ENCODE measurements around the gene CDC42BPG. TPM values are rescaled to one million over a fixed set of nuclear protein-coding genes. Genes with fewer than 3 reads are reported as not detected.

CDC42BPG gene
- total RNA-seq, 1 donor from 2014 or later, result 0.82 TPM

DNA sequence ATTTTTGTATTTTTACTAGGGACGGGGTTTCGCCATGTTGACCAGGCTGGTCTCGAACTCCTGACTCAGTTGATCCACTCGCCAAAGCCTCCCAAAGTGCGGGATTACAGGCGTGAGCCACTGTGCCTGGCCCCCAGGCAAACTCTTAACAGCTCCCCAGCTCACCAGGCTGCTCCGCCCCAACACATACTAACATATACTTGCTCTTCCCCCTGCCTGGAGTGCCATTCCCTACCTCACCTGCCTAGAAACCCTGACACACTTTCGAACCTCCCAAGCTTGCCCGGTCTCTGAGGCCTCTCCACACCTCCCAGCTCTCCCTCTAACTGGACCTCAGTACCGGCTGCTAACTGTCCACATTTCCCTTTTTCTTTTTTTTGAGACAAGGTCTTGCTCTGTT, 49.9 kb downstream of the CDC42BPG start:
- intact Hi-C loops (cut with micrococcal nuclease), result no loop called here

DNA sequence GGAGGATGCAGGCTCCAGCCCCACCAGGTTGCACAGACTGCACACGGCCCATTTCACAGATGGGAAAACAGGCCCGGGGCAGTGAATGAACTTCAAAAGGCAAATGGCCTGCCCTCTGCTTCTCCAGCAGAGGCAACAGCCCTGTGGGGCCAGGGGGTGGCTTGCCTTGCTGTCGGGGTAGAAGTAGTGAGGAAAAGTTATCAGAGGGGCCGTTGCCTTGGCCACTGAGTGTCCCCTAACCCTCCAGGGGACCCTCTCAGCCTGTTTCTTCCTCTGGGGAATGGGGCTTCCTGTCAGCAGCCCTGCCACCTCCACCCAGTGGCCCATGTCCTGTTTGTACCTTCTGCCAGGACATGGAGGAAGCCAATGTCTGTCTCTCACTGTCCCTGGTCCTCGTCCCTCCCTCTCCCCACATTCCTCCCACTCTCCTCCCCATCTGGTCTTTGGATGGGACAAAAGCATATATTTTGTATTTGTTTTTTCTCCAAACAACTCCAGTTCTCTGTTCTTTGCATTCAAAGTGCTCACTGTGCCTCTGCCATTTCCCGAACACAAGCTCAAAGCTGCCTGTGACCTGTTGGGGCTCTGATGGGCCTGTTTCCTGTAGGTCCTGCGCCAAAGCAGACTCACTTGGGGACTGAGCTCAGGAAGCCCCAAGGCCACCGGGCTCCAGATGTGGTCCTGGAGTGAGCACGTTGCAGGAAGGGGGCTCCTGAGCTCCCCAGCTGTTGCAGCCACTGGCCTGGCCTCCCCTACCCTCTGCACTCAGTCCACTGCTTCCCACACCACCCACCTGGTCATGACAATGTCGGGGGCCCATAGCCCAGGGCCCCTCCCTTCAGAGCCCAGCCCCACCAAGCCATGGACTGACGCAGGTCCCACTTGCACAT, 50.9 kb downstream of the CDC42BPG start:
- intact Hi-C loops (cut with micrococcal nuclease), result no loop called here

DNA sequence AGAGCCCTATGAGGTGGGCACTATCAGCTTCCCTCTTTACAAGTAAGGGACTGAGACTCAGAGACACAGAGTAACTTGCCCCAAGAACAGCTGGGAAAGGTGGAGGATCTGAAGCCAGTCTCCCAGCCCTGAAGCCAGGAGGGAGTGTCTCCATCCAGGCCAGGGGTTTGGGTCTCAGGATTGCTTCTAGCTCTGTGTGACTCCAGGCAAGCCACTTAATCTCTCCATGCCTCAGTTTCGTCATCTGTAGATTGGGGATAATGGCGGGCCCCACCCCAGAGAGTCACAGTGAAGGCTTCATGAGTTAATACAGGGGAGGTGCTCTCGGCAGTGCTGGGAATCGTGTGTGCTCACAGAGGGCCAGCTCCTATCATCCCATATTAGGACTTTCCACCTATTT, 52.0 kb downstream of the CDC42BPG start:
- intact Hi-C loops (cut with micrococcal nuclease), result no loop called here

DNA sequence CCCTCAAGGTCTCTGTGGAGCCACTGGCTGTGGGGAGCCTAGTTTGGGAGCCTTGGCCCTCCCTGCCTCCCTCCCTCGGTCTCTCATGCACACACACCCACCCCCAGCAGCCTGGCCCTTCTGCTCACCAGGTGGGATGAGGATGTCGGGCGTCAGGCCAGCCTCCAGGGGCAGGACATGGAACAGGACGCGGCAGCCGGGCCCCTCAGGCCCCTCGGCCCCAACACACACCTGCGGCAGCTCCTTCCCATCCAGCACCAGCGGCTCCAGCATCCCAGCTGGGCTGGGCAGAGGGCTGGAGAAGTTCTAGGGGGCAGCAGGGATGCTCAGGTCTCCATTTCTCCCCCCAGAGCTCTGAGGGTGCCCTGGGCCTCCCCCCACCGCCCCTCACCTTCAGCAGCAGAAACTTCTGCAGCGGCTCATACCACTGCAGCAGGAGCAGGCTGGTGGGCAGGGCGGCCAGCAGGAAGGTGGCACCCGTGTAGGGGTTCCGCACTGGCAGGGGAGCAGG, 52.6 kb downstream of the CDC42BPG start:
- intact Hi-C loops (cut with micrococcal nuclease), result no loop called here

DNA sequence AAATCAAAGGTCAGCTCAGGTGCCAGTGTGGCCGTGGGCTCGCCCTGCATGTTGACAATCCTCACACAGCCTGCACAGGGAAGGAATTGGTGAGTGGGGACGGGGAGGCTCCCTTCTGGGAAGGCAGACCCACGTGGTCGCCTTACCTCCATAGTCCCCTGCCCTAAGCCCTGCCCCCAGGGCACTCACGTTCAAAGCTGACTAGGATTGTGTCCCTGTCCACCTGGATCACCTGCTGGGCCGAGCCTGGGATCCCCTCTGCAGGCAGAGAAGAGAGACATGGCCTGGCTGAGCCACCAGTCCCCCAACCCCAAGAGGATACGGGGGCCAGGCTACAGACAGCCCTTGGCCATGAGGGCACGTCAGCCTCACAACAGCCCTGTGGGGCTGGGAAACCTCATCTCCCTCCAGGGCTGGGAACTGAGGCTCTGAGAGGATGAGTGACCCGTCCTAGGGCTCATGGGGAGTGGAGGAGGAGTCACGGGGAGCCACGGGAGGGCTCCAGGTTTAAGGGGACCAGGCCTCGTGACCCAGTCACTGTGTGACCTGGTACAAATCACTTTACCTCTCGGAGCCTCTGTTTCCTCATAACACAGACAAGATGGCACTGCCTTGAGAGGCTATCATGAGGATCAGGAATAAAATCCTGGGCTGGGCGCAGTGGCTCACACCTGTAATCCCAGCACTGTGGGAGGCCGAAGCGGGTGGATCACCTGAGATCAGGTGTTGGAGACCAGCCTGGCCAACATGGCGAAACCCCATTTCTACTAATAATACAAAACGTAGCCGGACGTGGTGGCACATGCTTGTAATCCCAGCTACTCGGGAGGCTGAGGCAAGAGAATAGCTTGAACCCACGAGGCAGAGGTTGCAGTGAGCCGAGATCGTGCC, 54.0 kb downstream of the CDC42BPG start:
- intact Hi-C loops (cut with micrococcal nuclease), result no loop called here

DNA sequence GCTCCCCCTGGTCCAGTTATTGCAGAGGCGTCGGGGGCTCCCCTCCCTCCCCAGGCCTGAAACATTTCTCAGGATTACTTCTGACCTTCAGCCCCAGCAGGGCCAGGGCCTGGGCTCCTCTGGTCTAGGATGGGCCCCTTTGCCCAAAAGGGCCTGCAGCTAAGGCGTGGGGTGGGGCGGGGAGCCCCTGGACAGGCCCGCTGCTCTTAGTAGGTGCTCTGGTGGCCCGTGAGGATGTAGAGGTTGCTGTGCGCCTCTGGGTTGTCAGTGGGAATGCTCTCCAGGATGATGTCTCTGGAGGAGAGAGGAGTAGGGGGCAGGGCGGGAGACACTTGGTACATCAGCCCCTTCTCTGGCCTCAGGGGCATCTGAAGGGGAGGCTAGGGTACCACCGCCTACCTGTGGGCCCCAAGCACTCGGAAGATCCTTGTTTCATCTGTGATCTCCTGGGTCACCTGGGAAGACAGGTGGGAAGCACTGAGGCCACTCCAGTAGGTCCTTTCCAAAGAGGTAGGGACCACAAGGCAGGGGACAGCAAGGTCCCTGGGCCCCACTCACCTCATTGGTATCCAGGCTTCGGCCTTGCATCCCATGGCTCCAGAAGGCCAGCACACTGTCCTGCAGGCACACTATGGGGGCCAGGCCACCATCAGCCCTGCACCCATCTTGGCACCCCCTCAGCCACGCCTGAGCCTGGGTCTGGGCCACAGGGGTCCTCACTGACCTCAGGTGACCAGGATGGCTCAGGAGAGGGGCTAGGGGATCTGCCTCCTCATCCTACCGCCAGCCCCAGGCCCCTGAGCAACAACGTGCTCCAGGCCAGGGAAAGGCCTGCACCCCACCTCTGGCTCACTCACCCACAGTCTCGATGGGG, 54.9 kb downstream of the CDC42BPG start:
- intact Hi-C loops (cut with micrococcal nuclease), result no loop called here

DNA sequence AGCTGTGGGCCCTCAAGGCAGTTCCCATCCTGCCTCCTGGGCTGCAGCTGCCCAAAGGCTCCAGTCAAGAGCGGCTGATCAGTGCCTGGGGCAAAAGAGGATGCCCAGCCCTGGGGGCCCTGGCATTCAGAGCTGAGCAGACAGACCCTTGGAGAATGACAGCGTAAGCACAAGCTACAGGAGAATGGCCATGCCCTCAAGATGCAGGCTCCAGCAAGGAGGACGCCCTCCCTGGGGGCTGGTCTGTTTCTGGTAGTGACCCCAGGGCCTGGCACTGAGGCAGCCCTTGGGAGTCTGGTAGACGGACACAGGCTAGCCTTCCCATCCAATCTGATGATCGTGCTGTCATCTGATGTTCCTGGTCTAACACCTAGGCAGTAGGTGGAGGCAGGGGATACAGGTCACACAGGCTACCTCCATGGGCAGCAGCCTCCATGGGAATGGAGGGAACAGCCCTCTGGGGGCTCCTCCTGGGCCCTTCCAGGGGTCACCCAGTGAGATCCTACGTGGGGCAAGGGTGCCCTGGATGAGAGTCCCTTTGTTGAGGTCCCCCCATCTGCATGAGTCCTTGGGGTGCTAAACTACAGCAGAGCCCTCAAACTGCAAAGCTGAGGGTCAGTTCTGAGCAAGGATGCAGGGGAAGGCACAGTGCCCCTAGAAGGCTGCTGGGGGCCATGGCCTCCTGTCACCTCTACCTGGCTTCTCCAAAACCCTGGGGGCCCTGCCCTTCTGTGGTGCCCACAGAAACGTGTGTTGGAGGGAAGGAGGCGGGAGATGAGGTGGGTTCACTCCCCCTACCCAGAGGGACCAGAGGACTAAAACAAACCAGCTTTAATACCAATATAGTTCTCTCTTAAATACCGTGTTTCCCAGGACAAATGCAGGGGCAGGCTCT, 55.9 kb downstream of the CDC42BPG start:
- intact Hi-C loops (cut with micrococcal nuclease), result no loop called here

DNA sequence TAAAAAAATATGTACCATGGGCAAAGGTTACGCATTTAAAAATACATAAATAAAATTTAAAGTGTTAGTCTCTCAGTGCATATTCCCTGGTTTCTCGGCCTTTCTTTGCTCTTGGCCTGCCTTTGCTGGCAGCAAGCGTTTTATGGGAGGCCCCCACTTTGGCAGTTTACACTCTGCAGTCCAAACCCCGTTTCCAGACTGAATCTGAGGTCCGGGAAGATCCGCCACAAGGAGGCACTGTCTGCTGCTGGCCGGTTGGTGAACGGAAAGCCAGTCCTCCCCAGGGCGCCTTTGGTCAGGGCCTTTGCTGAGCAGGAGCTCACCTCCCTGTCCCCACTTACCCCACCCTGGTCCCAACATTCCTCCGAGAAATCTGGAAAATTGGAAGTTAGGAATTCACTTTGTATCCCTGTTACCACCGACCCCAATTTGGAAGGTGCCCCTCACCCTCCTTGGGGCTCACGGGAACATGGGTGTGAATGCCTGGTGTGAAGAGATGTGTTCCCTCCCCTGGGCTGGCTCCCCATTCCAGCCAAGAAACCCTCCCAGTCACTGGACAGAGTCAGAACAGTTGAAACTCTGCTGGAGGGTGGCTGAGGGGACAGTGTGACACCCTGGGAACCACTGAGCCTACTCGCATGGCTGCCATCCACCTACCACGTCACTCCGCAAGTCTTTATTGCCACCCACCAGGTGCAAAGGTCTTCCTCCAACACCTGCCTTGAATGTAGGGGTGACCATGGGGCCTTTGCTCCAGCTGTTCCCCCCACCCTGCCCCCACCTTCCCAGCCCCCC, 56.7 kb downstream of the CDC42BPG start:
- intact Hi-C loops (cut with micrococcal nuclease), result no loop called here

DNA sequence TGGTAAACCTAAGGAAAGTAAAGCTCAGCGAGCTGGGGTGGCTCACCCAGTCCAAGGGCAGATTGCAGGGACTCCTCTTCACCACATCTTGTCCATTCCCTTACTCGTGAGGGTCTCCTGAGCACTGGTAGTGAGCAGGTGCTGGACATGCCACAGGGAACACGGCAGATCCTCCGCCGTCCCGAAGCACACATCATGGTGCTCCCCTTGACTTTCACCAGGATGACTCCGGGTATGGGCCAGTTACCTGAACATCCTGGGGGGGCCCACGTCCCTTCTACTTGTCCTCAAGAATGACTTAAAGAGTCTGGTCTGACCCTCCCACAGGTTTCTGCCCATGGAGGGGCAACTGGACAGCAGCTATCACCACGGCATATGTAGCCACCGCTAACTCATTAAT, 58.1 kb downstream of the CDC42BPG start:
- intact Hi-C loops (cut with micrococcal nuclease), result no loop called here

DNA sequence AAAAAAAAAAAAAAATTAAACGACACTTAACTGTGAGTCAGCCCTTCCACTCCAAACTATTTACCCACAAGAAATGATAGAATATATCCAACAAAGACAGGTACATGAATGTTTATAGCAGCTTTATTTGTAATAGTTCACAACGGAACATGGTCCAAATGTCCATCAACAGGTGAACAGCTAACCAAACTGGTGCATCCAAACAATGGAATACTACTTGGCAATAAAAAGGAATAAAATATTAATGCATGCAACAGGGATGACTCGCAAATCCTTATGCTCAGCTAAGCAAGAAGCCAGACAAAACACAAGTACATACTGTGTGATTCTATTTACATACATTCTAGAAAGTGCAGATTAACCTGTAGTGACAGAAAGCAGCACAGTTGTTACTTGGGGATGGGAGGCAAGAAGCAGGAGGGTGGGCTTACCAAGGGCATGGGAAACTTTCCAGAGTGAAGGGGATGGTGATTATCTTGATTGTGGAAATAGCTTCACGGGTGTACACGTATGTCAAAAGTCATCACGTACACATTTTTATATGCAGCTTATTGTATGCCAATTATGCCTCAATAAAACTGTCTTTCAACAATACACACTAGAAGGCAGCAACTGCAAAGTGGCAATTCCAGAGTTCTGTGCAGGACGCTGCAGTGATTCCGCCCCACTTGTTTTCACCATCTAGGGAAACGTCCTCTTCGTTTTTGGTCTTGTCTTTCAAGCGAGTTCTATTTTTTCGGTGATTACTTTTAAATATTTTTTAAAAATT, 59.5 kb downstream of the CDC42BPG start:
- intact Hi-C loops (cut with micrococcal nuclease), result no loop called here

DNA sequence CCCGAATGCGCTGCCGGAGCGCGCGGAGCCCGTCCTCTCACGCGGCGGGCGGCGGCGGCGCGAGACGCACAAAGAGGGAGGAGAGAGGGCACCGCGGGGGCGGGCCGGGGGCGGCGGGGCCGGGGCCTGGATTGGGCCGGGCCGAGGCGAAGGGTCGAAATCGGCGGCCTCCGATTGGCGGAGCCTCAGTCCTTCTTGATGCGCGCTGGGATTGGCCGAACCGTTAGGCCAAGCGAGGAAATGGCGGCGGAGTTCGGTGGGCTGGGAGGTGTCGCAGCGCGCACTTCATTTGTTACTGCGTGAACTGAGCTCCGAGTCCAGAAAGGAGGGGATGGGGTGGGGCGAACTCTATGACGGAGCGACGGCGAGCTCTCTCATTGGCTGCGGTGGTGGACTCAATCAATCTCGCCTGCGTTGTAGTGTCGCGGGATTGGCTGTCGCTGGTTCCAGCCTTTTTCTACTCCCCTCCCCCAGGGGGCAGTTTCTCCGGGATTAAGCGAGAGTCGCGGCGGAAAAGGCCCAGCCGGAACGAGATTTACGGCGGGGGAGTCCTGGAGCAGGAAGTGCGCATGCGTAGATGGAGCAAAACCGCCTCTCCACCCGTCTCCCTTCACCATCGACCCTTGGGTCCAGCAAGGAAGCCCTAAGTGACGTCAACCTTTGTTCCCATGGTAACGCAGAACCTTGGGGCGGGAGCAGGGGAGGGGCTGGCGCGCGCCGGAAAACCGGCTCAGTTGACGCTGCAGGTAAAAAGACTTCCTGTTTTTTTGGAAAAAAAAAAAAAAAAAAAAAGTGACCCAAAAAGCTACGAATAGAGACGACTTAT, 65.8 kb downstream of the CDC42BPG start, which contains the start of gene SF1:
Gene SF1, minus strand, starts transcription at position 70 of the 826 bp plus-strand sequence. CDS start 150 bp downstream, outside the sequence.
- intact Hi-C loops (cut with micrococcal nuclease), result loop anchor here (1.0 to 10.0 kb wide), 8 partner anchors 24 to 460 kb away; partner anchors contain the start of genes ARL2, ATG2A, EHD1 and MAP4K2

DNA sequence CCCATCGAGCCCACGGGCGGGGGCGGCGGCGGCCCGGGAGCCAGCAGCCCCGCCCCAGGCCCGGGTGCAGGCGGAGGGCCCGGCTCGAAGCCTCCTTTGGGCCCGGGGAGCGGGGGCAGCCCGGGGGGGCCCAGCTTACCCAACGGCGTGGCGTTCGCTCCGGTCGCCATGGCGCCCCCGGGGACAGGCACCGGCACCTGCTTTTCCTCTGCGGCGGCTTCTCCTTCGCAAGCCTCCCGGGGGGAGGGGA, 66.3 kb downstream of the CDC42BPG start:
- intact Hi-C loops (cut with micrococcal nuclease), result loop anchor here (1.0 to 10.0 kb wide), 7 partner anchors 25 to 460 kb away; partner anchors contain the start of genes ARL2, ATG2A, EHD1 and MAP4K2

DNA sequence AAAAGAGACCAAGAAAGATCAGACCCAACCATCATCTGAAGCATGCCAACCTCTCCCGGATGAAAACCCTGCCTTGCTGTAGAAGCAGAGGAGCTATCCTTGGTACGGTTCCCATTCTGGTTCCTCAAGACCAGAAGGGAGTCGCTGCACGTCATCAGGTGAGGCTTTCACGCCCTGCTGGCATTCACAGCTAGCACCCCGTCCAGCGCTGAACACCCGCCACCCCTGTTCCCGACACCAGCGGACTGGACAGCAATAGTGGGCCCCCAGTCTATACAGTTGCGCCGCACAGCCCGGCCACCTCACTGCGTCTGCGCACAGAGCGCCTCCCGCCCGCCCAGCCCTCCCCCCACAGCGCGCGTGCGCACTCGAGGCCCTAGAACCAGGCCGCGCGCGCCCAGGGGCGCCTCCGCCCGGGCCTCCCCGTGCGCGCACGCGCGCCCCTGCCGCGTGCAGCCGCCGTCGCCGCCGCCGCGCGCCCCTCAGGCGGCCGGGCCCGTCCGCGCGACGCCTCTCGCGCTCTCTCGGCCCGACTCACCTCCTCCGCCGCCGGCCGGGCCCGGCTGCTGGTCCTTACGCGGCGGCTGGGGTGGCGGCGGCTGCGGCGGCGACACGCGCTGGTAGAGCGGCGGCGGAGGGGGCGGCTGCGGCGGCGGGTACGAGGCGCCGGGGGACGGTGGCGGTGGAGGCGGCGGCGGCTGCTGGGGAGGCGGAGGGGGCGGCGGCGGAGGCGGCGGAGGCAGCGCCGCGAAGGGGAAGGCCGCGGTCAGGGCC, 66.8 kb downstream of the CDC42BPG start:
- intact Hi-C loops (cut with micrococcal nuclease), result loop anchor here (1.0 to 10.0 kb wide), 7 partner anchors 25 to 459 kb away; partner anchors contain the start of genes ARL2, ATG2A, EHD1 and MAP4K2

DNA sequence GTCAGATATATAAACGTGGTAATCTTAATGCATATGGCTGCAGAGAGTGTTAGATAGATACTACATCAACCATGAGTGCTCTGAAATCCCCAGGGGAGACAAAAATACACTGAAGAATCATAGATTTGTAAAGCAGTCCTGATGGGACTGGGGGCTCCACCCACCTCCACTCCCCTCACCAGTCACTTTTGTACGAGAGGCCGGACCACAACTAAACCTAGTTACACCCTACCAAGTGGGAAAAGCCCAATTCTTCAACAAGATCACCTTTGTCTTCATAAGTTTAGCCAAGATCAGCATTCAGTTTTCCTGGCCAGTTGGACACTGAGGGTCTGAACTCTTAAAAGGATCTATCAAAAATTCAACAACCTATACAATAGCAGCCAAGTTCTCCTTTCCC, 67.6 kb downstream of the CDC42BPG start:
- intact Hi-C loops (cut with micrococcal nuclease), result loop anchor here (10.0 kb wide), 1 partner anchor 238 kb away; the partner anchor contains the start of gene ARL2

DNA sequence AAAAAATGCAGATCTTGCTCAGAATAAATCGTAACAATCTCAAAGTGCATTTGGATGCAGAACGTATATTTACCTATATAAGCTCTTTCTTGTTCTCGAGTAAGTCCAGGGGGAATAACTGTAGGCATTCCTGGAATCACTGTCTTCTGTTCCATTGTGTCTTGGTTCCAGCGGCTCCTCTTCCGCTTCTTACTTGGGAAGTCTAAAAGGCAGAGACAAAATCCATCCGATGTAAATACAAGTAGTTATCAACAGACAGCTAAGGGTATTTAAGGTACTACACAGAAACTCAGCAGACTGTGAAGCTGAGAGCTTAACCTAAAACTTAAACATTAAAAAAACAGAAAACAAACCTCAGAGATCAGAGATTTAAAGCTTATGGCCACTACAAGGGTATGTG, 68.0 kb downstream of the CDC42BPG start:
- intact Hi-C loops (cut with micrococcal nuclease), result loop anchor here (10.0 kb wide), 1 partner anchor 238 kb away; the partner anchor contains the start of gene ARL2

DNA sequence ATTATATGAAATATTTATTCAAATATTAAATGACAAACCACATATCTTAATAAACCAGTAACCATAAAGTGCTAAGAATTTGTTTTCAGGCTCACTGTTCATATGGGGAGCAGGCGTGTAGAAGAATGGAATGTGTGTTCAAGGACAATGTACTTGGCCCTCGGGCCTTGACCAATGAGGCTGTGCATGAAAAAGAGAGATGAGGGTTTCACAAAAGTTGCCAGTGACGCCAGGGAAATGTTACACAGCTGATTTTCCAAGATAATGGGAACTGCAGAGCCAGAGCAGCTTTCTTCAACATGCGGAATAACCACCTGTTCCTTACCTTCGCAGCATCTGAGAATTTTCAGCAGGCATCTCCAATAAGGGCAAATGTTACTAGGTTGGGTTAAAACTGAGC, 70.3 kb downstream of the CDC42BPG start:
- intact Hi-C loops (cut with micrococcal nuclease), result loop anchor here (10.0 kb wide), 1 partner anchor 241 kb away; the partner anchor contains the start of gene ARL2
